Measurements from ENCODE around the gene RAD51B. TPM values are rescaled to one million over a fixed set of nuclear protein-coding genes. Genes with fewer than 3 reads are reported as not detected.
A peak's percentile ranks its signal among the peaks of the same experiment; 100 is the strongest.

RAD51B gene
- total RNA-seq, 1 experiment from 2014 or later: 10.8 TPM

- Histone ChIP-seq H4K20me1 (ENCODE audit: low read length) (no peaks in the 10 kb centered on the region), H3K79me2 (ENCODE audit: low read length) (no peaks in the 10 kb centered on the region), H3K4me1 (ENCODE audit: insufficient read depth, low read length) (peaks cover 33% of the 10 kb centered on the region), H3K36me3 (ENCODE audit: low read depth, low read length) (no peaks in the 10 kb centered on the region), H3K27me3 (ENCODE audit: low read length) (no peaks in the 10 kb centered on the region), H3K9me3 (ENCODE audit: low read length) (no peaks in the 10 kb centered on the region), H3K27ac (ENCODE audit: low read length) (no peak overlapping the region), H3F3A (ENCODE audit: low read length, unreplicated experiment) (no peaks in the 10 kb centered on the region), H3K9ac (ENCODE audit: low read length) (no peak overlapping the region), H3K4me2 (ENCODE audit: low read length) (no peak overlapping the region), H3K9me2 (replicated peaks; ENCODE audit: low read length) (no peaks in the 10 kb centered on the region), H2AFZ (ENCODE audit: low read length) (no peak overlapping the region), H3K4me3 (ENCODE audit: low read length) (no peak overlapping the region)
- BruUV-seq (replicated peaks): no TSS peak
- DNase-seq: no peak
- TF ChIP-seq EZH2phosphoT487 (IDR thresholded peaks at IDR 0.05; ENCODE audit: borderline replicate concordance, low read length) (no peak), CTCF (conservative IDR thresholded peaks at IDR 0.05; ENCODE audit: low read depth, low read length) (no peak), EZH2 (IDR thresholded peaks at IDR 0.05; ENCODE audit: low read length, unreplicated experiment) (no peak)
- ATAC-seq: no peak
- CTCF ChIA-PET: no interaction called here
- POLR2A ChIA-PET (ENCODE audit: unreplicated experiment): interaction anchor here (0.6 kb wide), 1 partner anchor 229 kb away, joined by 5 read pairs; no protein-coding TSS in a partner anchor
- intact Hi-C loops (cut with micrococcal nuclease): no loop called here
Observed at GRCh38 chr14:68561531-68562007, 742.0 kb downstream of the RAD51B start.

DNA sequence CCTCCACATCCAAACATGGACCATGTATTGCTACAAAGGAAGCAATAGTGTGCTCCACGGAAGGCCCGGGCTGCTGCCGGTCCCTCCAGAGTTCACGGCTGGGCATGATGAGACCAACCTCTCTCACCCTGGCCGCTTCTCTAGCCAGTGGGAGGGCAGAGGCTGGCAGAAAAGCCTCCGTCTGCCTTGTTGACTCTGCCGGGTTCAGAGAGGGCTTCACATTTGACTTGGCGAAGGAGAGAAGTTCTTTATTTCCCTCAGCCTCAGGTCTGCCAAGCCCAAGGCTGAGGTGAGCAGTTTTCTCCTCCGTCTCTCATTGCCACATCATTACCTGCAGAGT lies 743.3 kb downstream of the RAD51B start:
- no peaks in the 10 kb centered on the region for H4K20me1 ChIP-seq (ENCODE audit: low read length)
- DNase-seq (no peak), ATAC-seq (no peak)
- H3K27me3 ChIP-seq (ENCODE audit: low read length): no peaks in the 10 kb centered on the region
- H3K4me3 ChIP-seq (ENCODE audit: low read length): no peak overlapping the region
- no peak for TF ChIP-seq EZH2 (IDR thresholded peaks at IDR 0.05; ENCODE audit: low read length, unreplicated experiment)
- TF ChIP-seq EZH2phosphoT487 (IDR thresholded peaks at IDR 0.05; ENCODE audit: borderline replicate concordance, low read length): no peak
- TF ChIP-seq CTCF (conservative IDR thresholded peaks at IDR 0.05; ENCODE audit: low read depth, low read length): no peak
- no peaks in the 10 kb centered on the region for H3K9me2 ChIP-seq (replicated peaks; ENCODE audit: low read length)
- peaks cover 34% of the 10 kb centered on the region for H3K4me1 ChIP-seq (ENCODE audit: insufficient read depth, low read length)
- H2AFZ ChIP-seq (ENCODE audit: low read length): no peak overlapping the region
- H3K27ac ChIP-seq (ENCODE audit: low read length): peak overlapping the region; percentile 39
- POLR2A ChIA-PET (ENCODE audit: unreplicated experiment): no interaction called here
- no peaks in the 10 kb centered on the region for H3K9me3 ChIP-seq (ENCODE audit: low read length)
- BruUV-seq (replicated peaks): no TSS peak
- H3F3A ChIP-seq (ENCODE audit: low read length, unreplicated experiment): no peaks in the 10 kb centered on the region
- H3K36me3 ChIP-seq (ENCODE audit: low read depth, low read length): no peaks in the 10 kb centered on the region
- CTCF ChIA-PET: no interaction called here
- no peaks in the 10 kb centered on the region for H3K79me2 ChIP-seq (ENCODE audit: low read length)
- H3K4me2 ChIP-seq (ENCODE audit: low read length): no peak overlapping the region
- intact Hi-C loops (cut with micrococcal nuclease): no loop called here
- H3K9ac ChIP-seq (ENCODE audit: low read length): no peak overlapping the region

GRCh38 chr14:68563251-68564131 lies 743.9 kb downstream of the RAD51B start:
- no peak overlapping the region for H3K4me3 ChIP-seq (ENCODE audit: low read length)
- H4K20me1 ChIP-seq (ENCODE audit: low read length): no peaks in the 10 kb centered on the region
- ATAC-seq (peak; percentile 16), DNase-seq (peak; percentile 30)
- no peaks in the 10 kb centered on the region for H3F3A ChIP-seq (ENCODE audit: low read length, unreplicated experiment)
- H3K27ac ChIP-seq (ENCODE audit: low read length): peak overlapping the region; percentile 39
- CTCF ChIA-PET: no interaction called here
- H3K4me1 ChIP-seq (ENCODE audit: insufficient read depth, low read length): peaks cover 34% of the 10 kb centered on the region
- peak overlapping the region; percentile 29; the same call in 1 of the 2 replicates for H2AFZ ChIP-seq (ENCODE audit: low read length)
- BruUV-seq (replicated peaks): no TSS peak
- H3K9ac ChIP-seq (ENCODE audit: low read length): no peak overlapping the region
- H3K9me3 ChIP-seq (ENCODE audit: low read length): no peaks in the 10 kb centered on the region
- no peaks in the 10 kb centered on the region for H3K27me3 ChIP-seq (ENCODE audit: low read length)
- H3K4me2 ChIP-seq (ENCODE audit: low read length): 0 out of 2 replicates have a peak overlapping the region, but pooled peaks have one; percentile 7
- TF ChIP-seq EZH2 (IDR thresholded peaks at IDR 0.05; ENCODE audit: low read length, unreplicated experiment): no peak
- TF ChIP-seq CTCF (conservative IDR thresholded peaks at IDR 0.05; ENCODE audit: low read depth, low read length): no peak
- no peaks in the 10 kb centered on the region for H3K79me2 ChIP-seq (ENCODE audit: low read length)
- no peaks in the 10 kb centered on the region for H3K9me2 ChIP-seq (replicated peaks; ENCODE audit: low read length)
- H3K36me3 ChIP-seq (ENCODE audit: low read depth, low read length): no peaks in the 10 kb centered on the region
- intact Hi-C loops (cut with micrococcal nuclease): no loop called here
- POLR2A ChIA-PET (ENCODE audit: unreplicated experiment): no interaction called here

Measured in PC-3 (cell line).